Amniotic stem cell (primary cell): ENCODE results near the gene RMND1.
A peak's percentile ranks its signal among the peaks of the same experiment; 100 is the strongest.

Source experiments
- DNase-seq: peaks from one replicate; lab custom pipeline; 2025; lab: John Stamatoyannopoulos, UW

RMND1 gene

DNA sequence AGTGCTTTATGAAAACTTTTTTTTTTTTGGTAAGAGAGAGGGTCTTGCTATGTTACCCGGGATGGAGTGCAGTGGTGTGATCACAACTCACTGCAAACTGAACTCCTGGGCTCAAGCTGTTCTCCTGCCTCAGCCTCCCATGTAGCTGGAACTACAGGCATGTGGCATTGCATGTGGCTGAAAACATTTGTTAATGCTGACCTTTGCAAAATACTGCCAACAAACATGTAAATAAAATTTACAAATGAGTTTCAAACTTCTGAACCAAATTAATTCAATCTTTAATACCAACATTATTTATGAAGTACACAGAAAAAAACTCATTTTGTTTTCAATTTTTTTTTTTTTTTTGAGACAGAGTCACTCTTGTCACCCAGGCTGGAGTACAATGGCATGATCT is 34.4 kb downstream of the RMND1 start:
- DNase-seq = no peak

DNA sequence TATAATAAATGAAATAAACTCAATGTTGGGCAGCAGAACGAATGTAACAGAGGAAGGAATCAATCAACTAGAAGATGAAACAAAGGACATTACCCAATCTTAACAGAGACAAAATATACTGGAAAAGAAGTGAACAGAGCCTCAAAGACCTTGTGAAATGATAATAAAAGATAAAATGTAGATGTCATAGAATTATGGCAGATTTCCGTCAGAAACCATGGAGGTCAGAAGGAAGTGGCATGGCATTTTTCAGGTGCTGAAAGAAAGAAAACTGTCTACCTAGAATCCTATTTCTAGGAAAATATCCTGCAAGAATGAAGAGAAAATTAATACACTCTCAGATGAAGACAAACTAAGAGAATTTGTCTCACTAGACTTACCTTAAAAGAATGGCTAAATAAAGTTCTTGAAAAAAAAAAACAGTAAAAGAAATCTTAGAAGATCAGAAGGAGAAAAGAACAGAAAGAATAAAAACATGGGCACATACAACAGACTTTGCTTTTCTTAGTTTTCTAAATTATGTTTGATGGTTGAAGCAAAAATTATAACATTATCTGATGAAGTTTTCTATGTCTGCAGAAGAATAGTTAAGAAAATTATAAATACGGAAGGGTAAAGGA is 37.2 kb downstream of the RMND1 start:
- DNase-seq = no peak

DNA sequence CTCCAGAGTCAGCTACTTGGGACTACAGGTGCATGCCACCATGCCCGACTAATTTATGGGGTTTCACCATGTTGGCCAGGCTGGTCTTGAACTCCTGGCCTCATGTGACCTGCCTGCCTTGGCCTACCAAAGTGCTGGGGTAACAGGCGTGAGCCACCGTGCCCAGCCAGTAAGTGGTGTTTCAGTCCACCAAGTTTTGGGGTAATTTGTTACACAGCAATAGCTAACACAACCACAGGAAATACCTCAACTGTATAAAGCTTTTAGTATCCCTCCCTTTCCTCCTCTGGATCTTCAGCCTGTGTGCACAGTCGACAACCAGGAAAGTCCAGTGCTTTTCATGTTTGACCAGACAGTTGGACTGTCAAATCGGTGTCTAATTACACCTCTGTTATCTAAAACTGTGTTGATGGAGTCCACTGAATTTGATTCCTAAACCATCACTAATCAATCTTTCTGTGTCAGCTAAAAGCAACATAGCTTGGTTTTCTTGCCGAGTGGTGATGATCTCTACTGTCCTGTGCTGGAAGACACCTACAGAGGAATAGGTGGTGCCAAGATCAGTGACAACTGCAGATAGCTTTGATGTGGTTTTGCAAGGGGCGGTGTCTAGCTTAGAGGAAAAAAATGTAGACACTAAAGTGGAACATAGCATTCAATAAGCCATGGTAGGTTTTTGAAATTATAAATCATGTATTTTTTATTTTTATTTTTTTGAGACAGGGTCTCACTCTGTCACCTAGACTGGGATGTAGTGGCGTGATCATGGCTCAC is 38.4 kb downstream of the RMND1 start:
- no peak for DNase-seq

DNA sequence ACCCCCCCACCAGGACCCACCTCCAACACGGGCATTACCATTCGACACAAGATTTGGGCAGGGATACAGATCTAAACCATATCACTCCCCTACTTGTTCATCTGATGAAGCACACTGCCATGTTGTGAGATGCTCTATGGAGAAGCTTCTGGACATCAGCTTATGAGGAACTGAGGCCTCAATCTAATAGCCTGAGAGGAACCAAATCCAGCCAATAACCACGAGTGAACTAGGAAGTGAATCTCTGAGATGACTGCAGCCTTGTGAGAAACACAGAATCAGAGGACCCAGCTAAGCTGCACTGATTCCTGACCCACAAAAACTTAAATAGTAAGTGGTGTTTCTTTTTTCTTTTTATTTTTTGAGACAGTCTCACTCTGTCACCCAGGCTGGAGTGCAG is 39.0 kb downstream of the RMND1 start:
- no peak for DNase-seq

DNA sequence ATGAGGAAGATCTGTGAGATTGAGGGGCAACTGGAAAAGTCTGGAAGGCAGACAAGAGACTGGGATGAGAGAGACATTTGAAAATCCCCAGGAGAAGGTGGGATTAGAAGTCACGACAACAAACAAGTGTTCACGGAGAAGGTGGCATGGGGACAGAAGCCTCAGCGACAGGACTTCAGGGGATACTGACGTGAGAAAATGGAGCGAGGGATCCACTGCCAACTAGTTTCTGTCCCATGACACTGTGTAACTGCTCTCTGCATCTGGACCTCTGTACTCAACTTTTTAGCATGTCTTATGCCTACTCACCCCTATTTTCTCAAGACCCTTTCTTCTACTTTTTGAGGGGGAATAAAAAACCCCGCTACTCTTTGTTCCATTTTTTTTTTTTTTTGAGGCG is 42.2 kb downstream of the RMND1 start:
- no peak for DNase-seq

DNA sequence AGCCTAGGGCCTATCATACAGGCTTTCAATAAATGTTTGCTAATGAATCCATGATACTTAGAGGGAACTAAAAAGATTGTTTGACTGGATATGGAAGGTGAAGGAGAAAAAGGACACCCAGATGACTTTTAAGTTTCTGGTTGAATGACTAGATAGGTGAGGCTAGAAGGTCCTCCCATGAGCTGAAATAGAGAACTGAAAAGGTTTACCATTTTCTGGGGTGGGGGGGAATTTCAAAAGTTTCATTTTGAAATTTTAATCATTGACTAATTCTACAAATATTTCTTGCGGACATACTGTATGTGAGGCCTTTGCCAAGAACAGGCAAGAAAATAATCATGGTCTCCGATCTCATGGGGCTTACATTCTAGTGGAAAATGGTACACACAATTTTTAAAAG is 42.7 kb downstream of the RMND1 start:
- no peak for DNase-seq

DNA sequence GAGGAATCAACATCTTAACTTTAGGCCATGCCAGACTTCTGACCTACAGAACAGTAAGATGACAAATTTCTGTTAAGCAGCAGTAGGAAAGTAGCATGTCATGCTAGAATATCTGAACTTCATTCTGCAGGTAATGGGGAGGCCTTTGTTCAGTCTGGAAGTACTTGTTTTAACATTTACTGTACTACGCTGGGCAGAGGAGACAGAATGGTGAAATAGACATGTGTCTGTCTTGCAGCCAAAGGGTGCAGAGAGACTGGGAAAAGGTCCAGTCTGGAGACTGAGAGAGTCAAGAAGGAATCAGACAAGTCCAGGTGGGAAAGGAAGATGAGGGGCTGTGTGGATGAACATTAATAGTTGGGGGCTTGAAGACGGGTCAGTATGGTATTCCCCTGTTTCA is 43.1 kb downstream of the RMND1 start:
- DNase-seq = no peak

DNA sequence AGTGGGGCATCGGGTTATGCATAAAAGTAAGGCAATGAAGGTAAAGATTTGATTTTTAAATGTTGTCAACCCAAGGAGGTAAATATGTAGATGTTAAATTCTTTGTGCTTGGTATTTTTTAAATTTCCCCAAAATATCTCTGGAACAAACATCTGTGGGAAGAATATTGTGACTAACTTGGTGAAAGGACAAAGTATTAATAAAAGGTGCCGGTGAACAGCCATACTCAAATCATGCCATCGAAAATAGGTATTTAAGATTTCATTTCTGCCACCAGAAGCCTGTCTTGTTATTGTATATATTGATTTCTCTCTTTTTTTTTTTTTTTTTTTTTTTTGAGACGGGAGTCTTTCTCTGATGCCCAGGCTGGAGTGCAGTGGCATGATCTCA is 48.0 kb downstream of the RMND1 start:
- DNase-seq = no peak

DNA sequence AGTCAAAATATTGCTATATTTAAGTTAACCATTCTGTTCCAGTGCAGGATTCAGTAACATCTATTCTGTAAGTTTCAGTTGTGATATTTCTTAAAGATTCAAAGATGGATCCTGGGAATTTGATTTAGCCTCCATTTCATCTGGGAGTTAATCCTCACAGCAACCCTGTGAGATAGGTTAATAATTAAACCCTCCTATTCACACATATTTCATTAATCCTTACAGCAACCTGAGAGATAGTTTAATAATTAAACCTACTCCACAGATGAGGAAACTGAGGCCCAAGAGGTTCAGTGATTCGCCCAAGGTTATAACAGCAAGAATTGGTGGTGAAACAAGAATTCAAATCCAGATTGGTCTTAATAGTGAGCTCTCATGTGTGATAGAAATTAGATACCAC is 49.7 kb downstream of the RMND1 start:
- no peak for DNase-seq

DNA sequence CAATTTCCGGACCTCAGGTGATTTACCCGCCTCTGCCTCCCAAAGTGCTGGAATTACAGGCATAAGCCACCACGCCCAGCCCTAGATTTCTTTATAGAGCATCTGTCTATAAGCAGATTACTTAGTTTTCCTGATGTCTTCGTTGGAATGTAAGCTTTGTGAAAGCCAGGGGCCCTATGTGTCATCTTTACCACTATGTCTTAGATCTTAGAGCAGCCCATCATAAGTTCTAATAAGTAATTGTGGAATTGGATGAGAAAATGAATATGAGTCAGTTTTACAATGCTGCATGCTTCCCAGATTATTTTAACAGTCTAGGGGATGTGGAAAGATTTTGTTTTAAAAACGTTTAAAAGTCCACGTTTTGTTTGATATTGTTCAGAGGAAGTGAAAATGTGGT is 51.5 kb downstream of the RMND1 start:
- DNase-seq = no peak

DNA sequence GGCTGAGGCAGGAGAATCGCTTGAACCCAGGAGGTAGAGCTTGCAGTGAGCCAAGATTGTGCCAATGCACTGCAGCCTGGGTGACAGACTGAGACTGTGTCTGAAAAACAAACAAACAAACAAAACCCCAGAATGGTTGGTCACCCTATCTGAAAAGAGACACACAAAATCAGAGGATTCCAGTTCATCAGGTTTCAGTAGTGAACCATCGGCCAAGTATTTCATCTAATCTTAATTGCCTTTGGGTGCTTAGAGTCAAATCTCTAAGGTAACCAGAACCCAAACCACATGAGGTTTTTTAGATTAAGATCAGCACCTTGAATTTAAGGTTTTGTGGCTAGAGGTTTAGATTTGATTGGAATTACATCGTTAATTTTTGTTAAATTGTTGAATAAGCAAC is 52.2 kb downstream of the RMND1 start:
- DNase-seq = no peak

DNA sequence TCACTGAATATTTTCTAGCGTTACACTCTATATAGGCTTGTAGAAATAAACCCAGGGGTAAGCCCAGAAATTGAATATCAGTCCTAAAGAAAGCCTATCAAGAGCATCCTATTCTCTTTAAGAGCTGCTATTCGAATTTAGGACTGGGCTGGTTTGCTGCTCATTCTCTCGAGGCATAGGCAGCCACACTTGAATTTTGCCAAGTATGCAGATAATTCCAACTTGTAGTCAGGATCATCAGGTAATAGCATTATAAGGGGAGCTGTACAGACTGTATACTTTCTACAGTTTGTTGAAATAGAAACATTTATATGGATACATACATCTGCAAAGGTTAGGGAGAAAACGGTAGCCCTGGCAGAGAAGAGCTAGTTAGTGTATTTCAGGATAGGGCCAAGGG is 58.5 kb downstream of the RMND1 start:
- DNase-seq = no peak

DNA sequence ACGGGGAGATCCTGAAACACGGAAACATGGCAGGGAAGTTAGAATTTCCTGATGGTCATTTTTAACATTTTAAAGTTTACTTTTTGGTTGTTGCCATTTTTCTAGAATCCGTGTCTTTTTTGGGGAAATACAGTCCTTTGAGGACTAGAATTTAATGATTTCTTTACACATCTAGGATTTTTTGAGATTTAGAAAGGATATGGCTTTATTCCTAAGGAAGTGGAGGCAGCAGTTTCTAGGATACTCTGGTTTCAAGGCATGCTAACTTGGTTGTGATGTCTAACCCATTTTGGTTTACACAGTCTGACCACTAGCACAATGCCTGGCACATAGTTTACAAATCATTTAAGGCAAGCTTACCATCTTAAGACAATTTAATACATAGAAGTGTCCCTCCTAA is 59.5 kb downstream of the RMND1 start:
- DNase-seq = no peak

DNA sequence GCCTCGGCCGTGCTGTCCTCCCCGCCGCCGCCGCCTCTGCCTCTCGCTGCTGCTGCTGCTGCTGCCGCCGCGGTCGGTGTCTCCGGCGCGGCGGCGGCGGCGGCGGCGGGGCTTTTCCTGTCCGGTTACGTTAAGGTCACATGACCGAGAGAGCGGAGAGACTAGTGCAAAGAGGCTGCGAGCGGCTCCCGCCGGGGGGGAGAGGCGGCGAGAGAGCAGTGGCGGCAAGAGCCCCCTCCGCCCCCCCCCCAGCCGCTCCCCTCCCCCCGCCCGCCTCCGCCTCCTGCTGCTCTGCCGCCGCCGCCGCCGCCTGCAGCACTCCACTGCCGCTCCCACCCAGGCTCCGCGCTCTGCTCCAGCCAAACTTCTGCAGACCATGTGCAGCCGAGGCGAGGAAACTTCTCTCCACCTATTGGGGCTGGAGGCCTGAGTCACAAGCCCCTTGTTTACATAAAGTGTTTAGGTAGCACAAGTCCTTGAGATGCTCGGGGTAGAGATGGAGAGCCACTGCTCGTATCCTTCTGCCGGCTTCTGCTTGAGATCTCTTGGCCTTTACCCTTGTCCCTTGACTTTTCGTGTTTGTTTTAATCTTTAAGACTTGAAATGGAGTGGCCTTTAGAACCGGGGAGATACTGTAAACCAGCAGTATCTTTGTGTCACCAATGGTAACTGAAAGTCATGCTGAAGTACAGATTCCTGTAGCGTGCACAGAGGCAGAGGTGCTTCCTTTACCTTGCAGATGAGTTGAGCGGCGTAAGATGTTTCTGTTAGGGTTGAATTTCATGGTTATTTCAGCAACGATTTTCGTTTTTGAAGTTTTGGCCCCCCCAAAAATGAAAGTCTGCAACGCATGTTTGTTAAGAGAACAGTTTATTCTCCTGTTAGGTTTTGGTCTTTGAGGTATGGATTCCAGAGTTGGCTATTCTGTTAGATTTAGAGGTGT is 60.2 kb downstream of the RMND1 start, which contains the start of gene ZBTB2:
Gene ZBTB2 (minus strand): TSS at position 89 of the 943 bp plus-strand sequence. CDS start 17,922 bp downstream, outside the sequence.
- DNase-seq = peak; percentile 53

DNA sequence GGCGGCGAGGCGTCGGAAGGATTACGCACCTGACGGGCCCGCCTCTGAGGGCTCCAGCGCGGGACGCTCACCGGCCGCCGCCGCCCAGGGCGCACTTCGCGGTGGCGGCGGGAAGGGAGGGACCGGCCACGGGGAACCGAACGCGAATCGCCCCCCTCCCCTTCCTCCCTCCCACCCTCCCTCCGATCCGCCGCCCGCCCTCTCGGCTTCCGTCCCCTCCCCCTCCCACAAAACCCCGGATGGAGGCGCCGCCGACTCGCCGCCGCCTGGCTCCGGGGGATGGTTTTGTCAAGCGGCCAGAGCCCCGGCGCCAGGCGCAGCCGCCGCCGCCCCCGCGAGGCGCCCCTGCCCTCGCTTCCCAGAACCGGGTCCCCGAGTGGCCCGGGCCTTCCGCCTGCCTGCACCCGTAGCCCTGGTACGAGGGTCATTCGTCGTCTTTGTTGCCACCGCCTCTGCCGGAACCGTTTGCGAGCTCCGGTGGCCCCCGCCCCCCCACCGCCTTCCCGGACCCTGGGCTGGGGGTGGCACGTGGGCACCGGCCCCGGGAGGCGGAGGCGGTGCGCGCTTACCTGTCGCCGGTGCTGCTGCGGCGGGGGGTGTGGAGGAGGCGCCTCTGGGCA is 61.0 kb downstream of the RMND1 start:
- DNase-seq = peak; percentile 47

DNA sequence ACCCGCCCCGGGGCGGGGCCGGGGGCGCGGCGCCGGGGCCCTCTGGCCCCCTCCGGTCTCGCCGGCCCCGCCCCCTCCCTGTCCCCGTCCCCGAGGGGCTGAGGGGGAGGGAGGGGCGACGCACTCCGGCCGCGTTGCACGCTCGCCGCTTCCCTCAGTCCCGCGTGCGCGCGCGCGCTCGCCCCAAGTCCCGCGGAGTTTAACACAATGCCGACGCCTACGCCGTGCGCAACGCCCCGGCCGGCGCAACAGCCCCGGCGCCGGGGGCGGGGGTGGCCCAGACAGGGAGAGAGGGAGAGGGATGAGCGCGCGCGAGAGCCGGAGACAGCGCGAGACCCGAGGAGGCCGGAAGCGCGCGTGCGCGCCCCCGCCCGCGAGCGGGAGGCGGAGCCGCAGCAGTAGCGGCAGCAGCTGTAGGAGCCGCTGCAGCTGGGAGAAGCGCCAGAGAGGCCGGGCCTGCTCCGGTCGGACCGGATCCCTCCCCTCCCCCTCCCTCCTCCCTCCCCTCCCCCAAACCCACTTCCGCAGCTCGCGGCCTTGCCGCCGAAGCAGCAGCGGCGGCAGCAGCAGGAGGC is 61.6 kb downstream of the RMND1 start:
- peak; percentile 95 for DNase-seq

DNA sequence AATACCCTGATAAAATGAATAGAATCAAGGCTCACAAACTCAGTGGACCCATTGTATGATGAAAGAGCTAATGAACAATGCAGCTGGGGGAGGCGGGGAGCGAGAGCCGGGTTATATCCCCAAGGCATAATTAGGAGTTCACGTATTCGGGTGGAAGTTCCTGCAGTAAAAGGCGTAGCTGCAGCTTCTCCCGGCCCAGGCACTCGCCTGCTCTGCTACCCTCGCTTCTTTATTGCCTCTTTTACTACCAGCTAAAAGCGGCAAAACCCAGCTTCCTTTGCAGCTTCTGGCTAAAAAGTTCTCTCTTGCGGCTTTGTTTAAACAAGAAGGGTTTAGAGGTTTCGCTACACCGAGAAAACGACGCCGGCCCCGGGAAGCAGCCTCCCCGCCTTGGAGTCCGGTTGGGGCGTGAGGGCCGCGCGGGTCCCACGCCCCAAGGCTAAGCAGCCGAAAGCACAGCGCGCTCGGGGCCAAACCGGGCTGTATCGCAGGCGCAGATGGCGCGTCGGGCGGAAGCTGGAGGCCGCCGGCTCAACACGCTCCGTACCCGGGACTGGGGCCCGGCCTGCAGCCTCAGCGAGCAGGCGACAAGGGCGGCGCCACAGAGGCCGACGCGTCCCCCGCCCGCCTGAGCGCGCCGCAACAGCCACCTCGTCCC is 62.2 kb downstream of the RMND1 start:
- peak; percentile 57 for DNase-seq

DNA sequence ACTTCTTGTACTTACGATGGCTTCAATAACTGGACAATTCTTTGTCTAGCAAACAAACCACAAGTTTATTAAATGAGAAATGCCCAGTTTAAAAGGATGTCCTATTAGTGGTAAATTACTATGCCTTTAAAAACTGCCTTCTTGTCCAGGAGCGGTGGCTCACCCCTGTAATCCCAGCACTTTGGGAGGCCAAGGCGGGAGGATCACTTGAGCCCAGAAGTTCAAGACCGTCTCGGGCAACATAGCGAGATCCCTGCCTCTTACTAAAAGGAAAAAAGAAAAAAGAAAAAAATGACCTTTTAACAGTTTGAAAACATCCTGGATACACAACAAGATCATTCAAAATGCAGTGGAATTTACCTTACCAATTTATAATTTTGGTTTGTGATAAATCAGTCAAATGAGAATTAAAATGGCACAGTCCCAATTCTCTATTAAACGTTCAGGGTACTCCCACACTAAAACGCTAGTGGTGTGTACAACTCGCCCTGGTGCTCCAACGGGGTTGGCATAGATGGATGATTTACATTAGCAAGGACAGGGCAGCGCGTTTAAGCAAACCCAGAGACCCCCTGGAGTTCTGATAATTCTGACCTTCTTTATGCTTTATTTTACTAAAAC is 62.8 kb downstream of the RMND1 start:
- no peak for DNase-seq

DNA sequence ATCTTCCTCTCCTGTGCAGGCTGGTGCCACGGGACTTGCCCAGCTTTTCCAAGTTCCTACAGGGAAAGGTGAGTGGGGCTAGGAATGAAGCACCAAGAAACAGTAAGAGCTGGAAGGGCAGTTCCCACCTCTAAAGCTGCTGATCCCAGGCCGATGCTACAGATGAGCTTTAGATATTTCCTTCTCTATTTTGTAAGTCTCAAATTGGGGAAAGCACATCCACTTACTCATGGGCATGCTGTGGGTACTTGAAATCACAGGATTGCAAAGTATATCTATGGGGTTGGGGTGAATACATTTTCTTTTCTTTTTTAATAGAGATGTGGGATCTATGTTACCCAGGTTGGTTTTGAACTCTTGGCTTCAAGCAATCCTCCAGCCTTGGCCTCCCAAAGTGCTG is 63.7 kb downstream of the RMND1 start:
- DNase-seq = no peak

DNA sequence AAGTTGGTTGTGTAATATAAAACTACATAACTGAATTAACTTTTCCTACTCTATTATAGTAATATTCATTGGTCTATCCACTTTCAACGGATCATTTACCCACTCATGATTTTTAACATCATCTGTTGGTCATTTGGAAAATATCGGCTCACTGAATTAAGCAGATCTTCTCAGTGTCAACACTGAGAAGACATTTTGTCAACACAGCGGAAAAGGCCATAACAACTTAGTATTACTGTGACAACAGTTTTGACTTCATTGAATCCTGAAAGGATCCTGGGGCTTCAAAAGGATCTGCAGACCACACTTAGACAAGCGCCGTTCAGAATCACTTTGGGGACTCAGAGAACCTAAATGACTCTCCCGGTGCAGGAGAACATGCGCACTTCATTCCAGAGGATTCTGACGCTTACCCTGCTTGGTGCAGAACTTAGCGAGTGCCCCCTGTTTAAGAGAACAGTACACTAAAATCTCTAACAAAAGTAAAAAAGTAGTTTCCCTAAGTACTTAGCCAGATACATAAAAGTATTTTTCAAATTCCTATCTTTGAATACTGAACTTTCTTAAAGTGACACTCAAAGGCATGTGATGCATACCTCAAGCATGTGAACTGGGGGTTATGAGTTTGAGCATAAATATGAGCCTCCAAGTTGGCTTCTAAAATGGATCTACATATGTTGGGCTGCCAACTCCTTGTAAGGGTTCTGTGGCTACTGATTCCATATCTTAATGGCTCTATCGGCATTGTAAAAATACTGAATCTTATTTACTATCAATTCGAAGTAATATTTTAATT is 64.6 kb downstream of the RMND1 start:
- no peak for DNase-seq
